HEK293 (cell line): ENCODE results near the gene TAS2R39.

Source experiments
- ATF2 ChIP-seq: fragments of 450-650 bp; formaldehyde crosslinking; IDR thresholded peaks from 2 replicates; pipeline ENCODE4 v1.5.1; 2016; ENCODE audit warnings: missing biosample characterization, missing genetic modification characterization, low read depth
- CTCF ChIP-seq: fragments of 450-650 bp; formaldehyde crosslinking; IDR thresholded peaks from 2 replicates; pipeline ENCODE4 v1.5.1; 2016; ENCODE audit warnings: missing biosample characterization, missing genetic modification characterization
- GFI1B ChIP-seq: fragments of 450-650 bp; formaldehyde crosslinking; IDR thresholded peaks from 2 replicates; pipeline ENCODE4 v1.5.1; 2016; ENCODE audit warnings: missing biosample characterization, missing genetic modification characterization
- GLIS2 ChIP-seq: fragments of 450-650 bp; formaldehyde crosslinking; IDR thresholded peaks from 2 replicates; pipeline ENCODE4 v1.5.1; 2016; ENCODE audit warnings: missing biosample characterization, missing genetic modification characterization
- PRDM10 ChIP-seq: fragments of 450-650 bp; formaldehyde crosslinking; IDR thresholded peaks from 2 replicates; pipeline ENCODE4 v1.5.1; 2016; ENCODE audit warnings: missing biosample characterization, missing genetic modification characterization
- YY1 ChIP-seq: fragments of 450-650 bp; formaldehyde crosslinking; IDR thresholded peaks from 2 replicates; pipeline ENCODE4 v1.5.1; 2018; ENCODE audit warnings: missing biosample characterization, missing genetic modification characterization
- ZBTB1 ChIP-seq: fragments of 450-650 bp; formaldehyde crosslinking; IDR thresholded peaks from 2 replicates; pipeline ENCODE4 v1.5.1; 2016; ENCODE audit warnings: missing biosample characterization, missing genetic modification characterization
- ZNF23 ChIP-seq: fragments of 450-650 bp; formaldehyde crosslinking; IDR thresholded peaks from 2 replicates; pipeline ENCODE4 v1.5.1; 2016; ENCODE audit warnings: missing biosample characterization, missing genetic modification characterization, borderline replicate concordance
- ZNF239 ChIP-seq: fragments of 450-650 bp; formaldehyde crosslinking; IDR thresholded peaks from 2 replicates; pipeline ENCODE4 v1.5.1; 2016; ENCODE audit warnings: missing biosample characterization, missing genetic modification characterization
- ZNF274 ChIP-seq, 2 experiments: fragments of 200-500 bp in 1 of 2; fragments of 450-650 bp in 1 of 2; sonication (Bioruptor generic) in 1 of 2; formaldehyde crosslinking in 1 of 2; IDR thresholded peaks; 2 replicates each; pipeline versions ENCODE4 v1.5.1 to v1.6.1; 2014 to 2016; ENCODE audit warnings: borderline replicate concordance in 1 of 2, inconsistent platforms in 1 of 2, low read length in 1 of 2, missing biosample characterization in 1 of 2, missing genetic modification characterization in 1 of 2
- ZNF792 ChIP-seq: fragments of 450-650 bp; formaldehyde crosslinking; IDR thresholded peaks from 2 replicates; pipeline ENCODE4 v1.5.1; 2016; ENCODE audit warnings: missing biosample characterization, missing genetic modification characterization

- TF ChIP-seq ZNF23 (tag by site-specific recombination) (no peak), ZNF274 (IDR thresholded peaks at IDR 0.05; ENCODE audit: low read length) (no peak), ZNF274 (tag by site-specific recombination; IDR thresholded peaks at IDR 0.05; ENCODE audit: borderline replicate concordance) (no peak), CTCF (tag by site-specific recombination) (no peak), ZNF239 (no peak), ZNF792 (tag by site-specific recombination) (no peak), ZBTB1 (tag by site-specific recombination) (no peak), YY1 (tag by site-specific recombination) (no peak), GFI1B (tag by site-specific recombination) (no peak), ATF2 (tag by site-specific recombination) (no peak), PRDM10 (tag by site-specific recombination) (no peak), GLIS2 (tag by site-specific recombination) (no peak)
These were observed 5.8 kb downstream of the TAS2R39 start for GRCh38 chr7:143188994-143189393.
